Measurements from ENCODE around the gene SLC6A6. TPM values are rescaled to one million over a fixed set of nuclear protein-coding genes. Genes with fewer than 3 reads are reported as not detected.

Gene SLC6A6
- total RNA-seq, 4 donors from 2014 or later, result 4.4 to 10.5 (median 7.7) TPM

GRCh38 chr3:14393440-14394106, 8.8 kb upstream of the SLC6A6 start:
- no peak for DNase-seq
- TF ChIP-seq POLR2A (IDR thresholded peaks at IDR 0.05), result no peak
- no peak for TF ChIP-seq EP300 (IDR thresholded peaks at IDR 0.05; ENCODE audit: low read depth)
- no peak for TF ChIP-seq POLR2AphosphoS5 (IDR thresholded peaks at IDR 0.05)
- TF ChIP-seq CTCF (IDR thresholded peaks at IDR 0.05), result no peak
- 75 to 77% methylated on average over 5 to 9 of the region's 9 CpGs for WGBS, 2 donors (ENCODE audit: low coverage in 1 of 2)
- Histone ChIP-seq H3K4me3 (no peak overlapping the region), H3K27me3 (no peaks in the 10 kb centered on the region), H3K27ac (peak overlapping the region; percentile 18 to 61 (median 45)), H3K9me3 (no peaks in the 10 kb centered on the region), H3K4me1 (peaks cover 0 to 17% (median 13%) of the 10 kb centered on the region in 4 donors), H3K36me3 (no peaks in the 10 kb centered on the region)
- in situ Hi-C loops (cut with MboI; ENCODE audit: low pct_ligation_motif_present in 1 of 4, low pct_unique_long_range_greater_than_20kb in 1 of 4, low sequenced_read_pairs in 3 of 4) (loop anchor here in 2 of 4 donors (10.0 kb wide), 1 partner anchor 71 kb away; no protein-coding TSS in a partner anchor), intact Hi-C loops (cut with DNase I; ENCODE audit: low total_unique reads) (no loop called here)

- 87 to 100% methylated on average over 2 to 5 of the region's 5 CpGs for WGBS, 2 donors (ENCODE audit: low coverage in 1 of 2)
- H3K4me1 ChIP-seq, result peaks cover 0 to 15% (median 7%) of the 10 kb centered on the region in 4 donors
- in situ Hi-C loops (cut with MboI; ENCODE audit: low pct_ligation_motif_present in 1 of 4, low pct_unique_long_range_greater_than_20kb in 1 of 4, low sequenced_read_pairs in 3 of 4) (loop anchor here in 2 of 4 donors (10.0 kb wide), 1 partner anchor 69 kb away; no protein-coding TSS in a partner anchor), intact Hi-C loops (cut with DNase I; ENCODE audit: low total_unique reads) (no loop called here)
- no peaks in the 10 kb centered on the region for H3K27me3 ChIP-seq
- H3K27ac ChIP-seq, result no peak overlapping the region
- H3K9me3 ChIP-seq, result no peaks in the 10 kb centered on the region
- no peaks in the 10 kb centered on the region for H3K36me3 ChIP-seq
- no peak for DNase-seq
- TF ChIP-seq EP300 (IDR thresholded peaks at IDR 0.05; ENCODE audit: low read depth) (no peak), CTCF (IDR thresholded peaks at IDR 0.05) (no peak), POLR2A (IDR thresholded peaks at IDR 0.05) (no peak), POLR2AphosphoS5 (IDR thresholded peaks at IDR 0.05) (no peak)
- no peak overlapping the region for H3K4me3 ChIP-seq
These were observed 6.2 kb upstream of the SLC6A6 start for GRCh38 chr3:14396031-14396692.

- DNase-seq, result no peak
- no peaks in the 10 kb centered on the region for H3K9me3 ChIP-seq
- H3K27me3 ChIP-seq, result no peaks in the 10 kb centered on the region
- H3K36me3 ChIP-seq, result no peaks in the 10 kb centered on the region
- intact Hi-C loops (cut with DNase I; ENCODE audit: low total_unique reads) (no loop called here), in situ Hi-C loops (cut with MboI; ENCODE audit: low pct_ligation_motif_present in 1 of 4, low pct_unique_long_range_greater_than_20kb in 1 of 4, low sequenced_read_pairs in 3 of 4) (loop anchor here in 2 of 4 donors (10.0 kb wide), 1 partner anchor 68 kb away; no protein-coding TSS in a partner anchor)
- no peak for TF ChIP-seq EP300 (IDR thresholded peaks at IDR 0.05; ENCODE audit: low read depth)
- no peak for TF ChIP-seq POLR2A (IDR thresholded peaks at IDR 0.05)
- TF ChIP-seq POLR2AphosphoS5 (IDR thresholded peaks at IDR 0.05), result no peak
- no peak for TF ChIP-seq CTCF (IDR thresholded peaks at IDR 0.05)
- no peak overlapping the region for H3K27ac ChIP-seq
- peaks cover 0 to 12% (median 7%) of the 10 kb centered on the region in 4 donors for H3K4me1 ChIP-seq
- WGBS, 2 donors (ENCODE audit: low coverage in 1 of 2), result 17 to 44% methylated on average over 1 to 4 of the region's 4 CpGs
- no peak overlapping the region for H3K4me3 ChIP-seq
These were observed 5.4 kb upstream of the SLC6A6 start for GRCh38 chr3:14397046-14397445.

- intact Hi-C loops (cut with DNase I; ENCODE audit: low total_unique reads), result no loop called here
- no peaks in the 10 kb centered on the region for H3K9me3 ChIP-seq
- no peak overlapping the region for H3K4me3 ChIP-seq
- WGBS, 2 donors (ENCODE audit: low coverage in 1 of 2), result 82% methylated on average over 3 of the region's 3 CpGs; no CpG with 5 or more reads in 1 of the 2 donors
- H3K36me3 ChIP-seq, result no peaks in the 10 kb centered on the region
- H3K4me1 ChIP-seq, result peaks cover 0 to 14% (median 10%) of the 10 kb centered on the region in 4 donors
- DNase-seq, result no peak
- no peak overlapping the region for H3K27ac ChIP-seq
- TF ChIP-seq CTCF (IDR thresholded peaks at IDR 0.05) (no peak), POLR2A (IDR thresholded peaks at IDR 0.05) (no peak), POLR2AphosphoS5 (IDR thresholded peaks at IDR 0.05) (no peak)
- H3K27me3 ChIP-seq, result no peaks in the 10 kb centered on the region
- in situ Hi-C loops (cut with MboI; ENCODE audit: low pct_ligation_motif_present in 1 of 4, low pct_unique_long_range_greater_than_20kb in 1 of 4, low sequenced_read_pairs in 3 of 4), result loop anchor here in 2 of 4 donors (10.0 kb wide), 1 partner anchor 67 kb away; no protein-coding TSS in a partner anchor
These were observed 4.9 kb upstream of the SLC6A6 start for GRCh38 chr3:14397531-14397930.
